Dermis lymphatic vessel endothelial cell (primary cell): ENCODE results near the gene CDH20. TPM values are rescaled to one million over a fixed set of nuclear protein-coding genes. Genes with fewer than 3 reads are reported as not detected.

Experiments used
- total RNA-seq: library from RNA; depleted of rRNA; stranded (reverse); fragments of >200 nt; gene quantifications from 2 replicates; pipeline ENCODE4 v1.2.1, GENCODE V29; 2014

The CDH20 gene
- total RNA-seq, result 0.09 and 0.11 TPM in 2 replicates

GRCh38 chr18:61333271-61333745, at the start of gene CDH20:
TSS of gene CDH20 (plus strand) at chr18:61333430.

